WTC11 (cell line): ENCODE measurements around the gene VWF. TPM values are rescaled to one million over a fixed set of nuclear protein-coding genes. Genes with fewer than 3 reads are reported as not detected.

Experiments used
- ATAC-seq: fragments of 200-7000 bp; cut with Tn5 transposase; 2 replicates; pipeline ENCODE4 v1.10.0; 2021; ENCODE audit warnings: mild to moderate bottlenecking, moderate library complexity
- CTCF ChIA-PET: fragments of 300-600 bp; sonication (Branson Sonifier 250); formaldehyde crosslinking; loops from one replicate; lab custom pipeline; 2021; ENCODE audit warnings: antibody characterized with exemption; lab: Charles Lee
- POLR2A ChIA-PET: fragments of 350-600 bp; sonication (Branson Sonifier 250); formaldehyde crosslinking; loops from one replicate; lab custom pipeline; 2021; ENCODE audit warnings: antibody characterized with exemption; lab: Charles Lee
- DNase-seq: peaks from one replicate; pipeline ENCODE4 v3.0.0; 2021; ENCODE audit warnings: low spot score
- H3K27ac Mint-ChIP-seq: 2 replicates; pipeline ENCODE4 v1.8.0; 2021; ENCODE audit warnings: mixed read lengths
- H3K27me3 Mint-ChIP-seq: 2 replicates; pipeline ENCODE4 v1.8.0; 2021; ENCODE audit warnings: low read depth, mild to moderate bottlenecking, moderate library complexity, mixed read lengths
- H3K36me3 Mint-ChIP-seq: 2 replicates; pipeline ENCODE4 v1.8.0; 2021; ENCODE audit warnings: mixed read lengths
- H3K4me1 Mint-ChIP-seq: 2 replicates; pipeline ENCODE4 v1.8.0; 2022; ENCODE audit warnings: mixed read lengths
- H3K4me3 Mint-ChIP-seq: 2 replicates; pipeline ENCODE4 v1.8.0; 2021; ENCODE audit warnings: mild to moderate bottlenecking, moderate library complexity, mixed read lengths
- H3K9me3 Mint-ChIP-seq: 2 replicates; pipeline ENCODE4 v1.8.0; 2021; ENCODE audit warnings: mixed read lengths
- CREM ChIP-seq: sonication (generic); formaldehyde crosslinking; IDR thresholded peaks from 2 replicates; pipeline ENCODE4 v1.8.1; 2022; ENCODE audit warnings: mild to moderate bottlenecking, missing genetic modification reagents, moderate library complexity
- E2F1 ChIP-seq: sonication (generic); formaldehyde crosslinking; IDR thresholded peaks from 2 replicates; pipeline ENCODE4 v1.8.0; 2022; ENCODE audit warnings: mild to moderate bottlenecking, missing genetic modification reagents
- ELF4 ChIP-seq: sonication (generic); formaldehyde crosslinking; IDR thresholded peaks from 2 replicates; pipeline ENCODE4 v1.8.1; 2022; ENCODE audit warnings: low read depth, mild to moderate bottlenecking, moderate library complexity, missing genetic modification reagents
- FOXJ3 ChIP-seq: sonication (generic); formaldehyde crosslinking; IDR thresholded peaks from 2 replicates; pipeline ENCODE4 v1.9.0; 2021; ENCODE audit warnings: missing genetic modification reagents, mild to moderate bottlenecking, borderline replicate concordance
- GTF2I ChIP-seq: fragments of 250-450 bp; sonication (Bioruptor Pico); conservative IDR thresholded peaks from 2 replicates; pipeline ENCODE4 v1.4.0; 2021; ENCODE audit warnings: mild to moderate bottlenecking
- MAX ChIP-seq: sonication (generic); formaldehyde crosslinking; IDR thresholded peaks from 2 replicates; pipeline ENCODE4 v1.8.0; 2022; ENCODE audit warnings: mild to moderate bottlenecking, missing genetic modification reagents
- NR1H2 ChIP-seq: sonication (generic); formaldehyde crosslinking; IDR thresholded peaks from 2 replicates; pipeline ENCODE4 v1.9.0; 2021; ENCODE audit warnings: mild to moderate bottlenecking, moderate library complexity, missing genetic modification reagents
- PREB ChIP-seq: sonication (generic); formaldehyde crosslinking; IDR thresholded peaks from 2 replicates; pipeline ENCODE4 v1.8.1; 2022; ENCODE audit warnings: mild to moderate bottlenecking, missing genetic modification reagents, moderate library complexity, borderline replicate concordance
- STAT6 ChIP-seq: sonication (generic); formaldehyde crosslinking; conservative IDR thresholded peaks from 2 replicates; pipeline ENCODE4 v1.8.1; 2023; ENCODE audit warnings: mild to moderate bottlenecking, low read depth, missing genetic modification reagents, moderate library complexity
- USF2 ChIP-seq: sonication (generic); formaldehyde crosslinking; IDR thresholded peaks from 2 replicates; pipeline ENCODE4 v1.8.1; 2023; ENCODE audit warnings: mild to moderate bottlenecking, missing genetic modification reagents, moderate library complexity
- ZNF512 ChIP-seq: sonication (generic); formaldehyde crosslinking; IDR thresholded peaks from 2 replicates; pipeline ENCODE4 v1.8.1; 2022; ENCODE audit warnings: missing genetic modification reagents, borderline replicate concordance
- ZSCAN18 ChIP-seq: fragments of 250-450 bp; sonication (Bioruptor Pico); IDR thresholded peaks from 2 replicates; pipeline ENCODE4 v2.1.2; 2022; ENCODE audit warnings: mild to moderate bottlenecking, moderate library complexity
- total RNA-seq: library from RNA; stranded (reverse); gene quantifications from 3 replicates; pipeline ENCODE4 v1.2.3, GENCODE V29; 2021

VWF gene
- total RNA-seq, 1 experiment from 2014 or later: 0.48 TPM

- no peak for TF ChIP-seq ELF4 (CRISPR knock-in tag)
- no peak for TF ChIP-seq CREM (CRISPR knock-in tag)
These were observed 202.2 kb downstream of the VWF start (continued) for GRCh38 chr12:5921966-5922899.

- Mint-ChIP-seq H3K4me1 (peaks cover 13% of the 10 kb centered on the region), H3K9me3 (no peaks in the 10 kb centered on the region), H3K4me3 (no peak overlapping the region), H3K27me3 (no peaks in the 10 kb centered on the region), H3K36me3 (peaks cover 2% of the 10 kb centered on the region; the same call in 1 of the 2 replicates), H3K27ac (no peak overlapping the region)
- ATAC-seq (no peak), DNase-seq (no peak)
- ChIA-PET POLR2A (no interaction called here), CTCF (no interaction called here)
- TF ChIP-seq ZNF512 (CRISPR knock-in tag) (no peak), STAT6 (no peak), FOXJ3 (CRISPR knock-in tag) (no peak), USF2 (no peak), GTF2I (CRISPR knock-in tag) (no peak), PREB (CRISPR knock-in tag) (no peak), ZSCAN18 (CRISPR knock-in tag) (no peak), E2F1 (no peak), MAX (CRISPR knock-in tag) (no peak), NR1H2 (CRISPR knock-in tag) (no peak)
These were observed 203.2 kb downstream of the VWF start for GRCh38 chr12:5921027-5921909.
